Activated CD8-positive, alpha-beta T cell treated with anti-CD3 and anti-CD28 coated beads for 36 hours (primary cell): Measurements from ENCODE around the gene SEH1L. TPM values are rescaled to one million over a fixed set of nuclear protein-coding genes. Genes with fewer than 3 reads are reported as not detected.
"Not testable (repeated sequence)": the region's sequence is repeated elsewhere in the genome, so short reads cannot be mapped to it uniquely, and the experiment has no call there.

Experiments
- ATAC-seq: fragments of 200-7000 bp; cut with Tn5 transposase; one replicate; pipeline ENCODE4 v1.10.0; 2021; ENCODE audit warnings: mild to moderate bottlenecking, moderate library complexity
- CTCF ChIA-PET: fragments of 350-600 bp; sonication (Branson Sonifier 250); formaldehyde crosslinking; loops from one replicate; lab custom pipeline; 2021; ENCODE audit warnings: antibody characterized with exemption; lab: Charles Lee
- POLR2A ChIA-PET: fragments of 350-600 bp; sonication (Branson Sonifier 250); formaldehyde crosslinking; loops from one replicate; lab custom pipeline; 2021; ENCODE audit warnings: antibody characterized with exemption; lab: Charles Lee
- DNase-seq: peaks from one replicate; pipeline ENCODE4 v3.0.0-alpha.2; 2020
- H3K27ac Mint-ChIP-seq: one replicate; pipeline ENCODE4 v1.8.0; 2021; ENCODE audit warnings: mild to moderate bottlenecking, mixed read lengths
- H3K27me3 Mint-ChIP-seq: one replicate; pipeline ENCODE4 v1.8.0; 2021; ENCODE audit warnings: mixed read lengths
- H3K36me3 Mint-ChIP-seq: one replicate; pipeline ENCODE4 v1.8.0; 2021; ENCODE audit warnings: low read depth, mixed read lengths
- H3K4me1 Mint-ChIP-seq: one replicate; pipeline ENCODE4 v1.8.0; 2021; ENCODE audit warnings: low read depth, mixed read lengths
- H3K4me3 Mint-ChIP-seq: one replicate; pipeline ENCODE4 v1.8.0; 2021; ENCODE audit warnings: mild to moderate bottlenecking, moderate library complexity, mixed read lengths
- H3K9me3 Mint-ChIP-seq: one replicate; pipeline ENCODE4 v1.8.0; 2021; ENCODE audit warnings: mixed read lengths
- CTCF ChIP-seq: fragments of 200-600 bp; IDR thresholded peaks from one replicate; pipeline ENCODE4 v1.8.0; 2022; ENCODE audit warnings: antibody characterized with exemption, mild to moderate bottlenecking
- intact Hi-C: fragments of 100-400 bp; cut with micrococcal nuclease; formaldehyde crosslinking; loops from one replicate; pipeline ENCODE4 v1.10.0; 2022
- total RNA-seq, 2 experiments: library from RNA; stranded (reverse); gene quantifications; one replicate each; pipeline ENCODE4 v1.2.3, GENCODE V29; 2021

Gene SEH1L
- total RNA-seq: 100 to 1,000 TPM; 105 to 110 TPM

GRCh38 chr18:12947285-12948049, at the start of gene SEH1L:
Gene SEH1L (plus strand): TSS chr18:12948011. CDS start chr18:12948122, 111 bp downstream.
- H3K9me3 Mint-ChIP-seq: peaks cover 3% of the 10 kb centered on the region
- ATAC-seq (peak; percentile 88), DNase-seq (peak; percentile 100)
- CTCF ChIA-PET: interaction anchor here (2.4 kb wide), 1 partner anchor 13 kb away, joined by 6 read pairs; no protein-coding TSS in a partner anchor
- peaks cover 38% of the 10 kb centered on the region for H3K4me1 Mint-ChIP-seq
- H3K36me3 Mint-ChIP-seq: peaks cover 38% of the 10 kb centered on the region
- POLR2A ChIA-PET: interaction anchor here (0.6 to 2.2 kb wide), 9 partner anchors 15 to 244 kb away, joined by 3 to 8 read pairs (median 3); partner anchors contain the start of genes CEP192, PSMG2 and PTPN2
- intact Hi-C loops: loop anchor here (10.0 kb wide), 1 partner anchor 573 kb away; the partner anchor contains the start of gene AFG3L2
- H3K27me3 Mint-ChIP-seq: no peaks in the 10 kb centered on the region
- H3K27ac Mint-ChIP-seq: peak within 1 kb of the TSS; percentile 99
- H3K4me3 Mint-ChIP-seq: peak within 1 kb of the TSS; percentile 95
- no peak for TF ChIP-seq CTCF

- H3K4me3 Mint-ChIP-seq, H3K36me3 Mint-ChIP-seq, H3K4me1 Mint-ChIP-seq, H3K27me3 Mint-ChIP-seq, H3K9me3 Mint-ChIP-seq, ATAC-seq, intact Hi-C loops, DNase-seq, POLR2A ChIA-PET, H3K27ac Mint-ChIP-seq: not testable (repeated sequence)
- CTCF ChIA-PET: interaction anchor here (1.6 to 3.1 kb wide), 2 partner anchors 33 to 174 kb away, joined by 8 to 12 read pairs; no protein-coding TSS in a partner anchor
Observed at GRCh38 chr18:12901208-12901607, 46.6 kb upstream of the SEH1L start.

GRCh38 chr18:12904012-12904516, 43.7 kb upstream of the SEH1L start:
- no peaks in the 10 kb centered on the region for H3K36me3 Mint-ChIP-seq
- peak overlapping the region; percentile 60 for H3K27ac Mint-ChIP-seq
- ATAC-seq (peak; percentile 82), DNase-seq (peak; percentile 77)
- peaks cover 4% of the 10 kb centered on the region for H3K4me1 Mint-ChIP-seq
- intact Hi-C loops: no loop called here
- ChIA-PET CTCF (interaction anchor here (1.0 to 3.1 kb wide), 9 partner anchors 10 to 229 kb away, joined by 3 to 20 read pairs (median 3); no protein-coding TSS in a partner anchor), POLR2A (interaction anchor here (0.9 to 1.1 kb wide), 2 partner anchors 21 to 23 kb away, joined by 3 read pairs; no protein-coding TSS in a partner anchor)
- TF ChIP-seq CTCF: no peak
- no peaks in the 10 kb centered on the region for H3K9me3 Mint-ChIP-seq
- peak overlapping the region; percentile 48 for H3K4me3 Mint-ChIP-seq
- H3K27me3 Mint-ChIP-seq: no peaks in the 10 kb centered on the region

GRCh38 chr18:12906119-12906518, 41.7 kb upstream of the SEH1L start:
- no peak for DNase-seq
- no peak overlapping the region for H3K4me3 Mint-ChIP-seq
- H3K27me3 Mint-ChIP-seq: no peaks in the 10 kb centered on the region
- intact Hi-C loops: no loop called here
- no peak for TF ChIP-seq CTCF
- H3K9me3 Mint-ChIP-seq: no peaks in the 10 kb centered on the region
- no peak for ATAC-seq
- POLR2A ChIA-PET: interaction anchor here (1.1 to 1.3 kb wide), 3 partner anchors 22 to 49 kb away, joined by 3 read pairs; partner anchors contain the start of gene PTPN2
- H3K36me3 Mint-ChIP-seq: no peaks in the 10 kb centered on the region
- CTCF ChIA-PET: interaction anchor here (0.6 to 1.4 kb wide), 2 partner anchors 12 to 13 kb away, joined by 3 read pairs; no protein-coding TSS in a partner anchor
- H3K27ac Mint-ChIP-seq: no peak overlapping the region
- H3K4me1 Mint-ChIP-seq: peaks cover 9% of the 10 kb centered on the region

GRCh38 chr18:12906773-12907172, 41.0 kb upstream of the SEH1L start:
- DNase-seq: no peak
- H3K4me1 Mint-ChIP-seq: peaks cover 12% of the 10 kb centered on the region
- H3K9me3 Mint-ChIP-seq: no peaks in the 10 kb centered on the region
- H3K27me3 Mint-ChIP-seq: no peaks in the 10 kb centered on the region
- no peak for ATAC-seq
- TF ChIP-seq CTCF: no peak
- no peak overlapping the region for H3K4me3 Mint-ChIP-seq
- peaks cover 2% of the 10 kb centered on the region for H3K36me3 Mint-ChIP-seq
- intact Hi-C loops: no loop called here
- H3K27ac Mint-ChIP-seq: no peak overlapping the region
- ChIA-PET POLR2A (interaction anchor here (1.1 to 1.3 kb wide), 3 partner anchors 23 to 49 kb away, joined by 3 read pairs; partner anchors contain the start of gene PTPN2), CTCF (interaction anchor here (0.6 to 1.4 kb wide), 3 partner anchors 12 to 14 kb away, joined by 3 to 4 read pairs (median 3); no protein-coding TSS in a partner anchor)
